LNCAP (cell line): ENCODE data around the gene MTERF4.

Experiments
- CTCF ChIP-seq: fragments of 450-650 bp; IDR thresholded peaks from 2 replicates; pipeline ENCODE4 v1.5.1; 2017; ENCODE audit warnings: mild to moderate bottlenecking

Gene MTERF4

GRCh38 chr2:241080405-241081189 lies 21.5 kb downstream of the MTERF4 start:
- TF ChIP-seq CTCF = no peak

DNA sequence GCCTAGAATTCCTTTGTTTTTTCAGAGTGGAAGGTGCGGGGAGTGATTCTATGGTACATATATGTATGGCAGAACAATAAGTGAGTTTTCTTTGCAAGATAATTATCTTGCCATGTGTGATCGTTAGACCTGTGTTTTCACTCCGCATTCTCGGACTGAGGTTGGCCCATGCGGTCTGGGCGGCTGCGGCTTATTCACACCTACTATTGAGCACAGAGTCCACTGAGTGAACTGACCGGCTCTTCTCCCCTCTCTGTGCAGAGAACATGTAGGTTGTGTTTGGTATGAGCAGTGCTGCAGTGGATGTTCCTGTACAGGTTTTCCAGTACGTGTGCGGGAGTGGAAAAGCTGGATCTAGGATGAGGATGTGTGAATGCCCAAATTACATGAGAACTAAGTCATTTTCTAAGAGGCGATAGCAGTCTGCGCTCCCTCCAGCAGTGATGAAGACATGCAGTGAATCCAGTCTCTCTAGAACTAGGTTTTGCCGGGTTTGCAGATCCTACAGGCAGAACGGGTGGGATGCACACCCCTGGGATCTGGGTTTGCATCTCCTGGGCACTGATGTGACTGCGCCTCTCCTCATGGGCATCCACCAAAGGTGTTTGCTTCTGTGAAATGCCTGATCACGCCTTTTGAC lies 27.1 kb downstream of the MTERF4 start:
- TF ChIP-seq CTCF = no peak

DNA sequence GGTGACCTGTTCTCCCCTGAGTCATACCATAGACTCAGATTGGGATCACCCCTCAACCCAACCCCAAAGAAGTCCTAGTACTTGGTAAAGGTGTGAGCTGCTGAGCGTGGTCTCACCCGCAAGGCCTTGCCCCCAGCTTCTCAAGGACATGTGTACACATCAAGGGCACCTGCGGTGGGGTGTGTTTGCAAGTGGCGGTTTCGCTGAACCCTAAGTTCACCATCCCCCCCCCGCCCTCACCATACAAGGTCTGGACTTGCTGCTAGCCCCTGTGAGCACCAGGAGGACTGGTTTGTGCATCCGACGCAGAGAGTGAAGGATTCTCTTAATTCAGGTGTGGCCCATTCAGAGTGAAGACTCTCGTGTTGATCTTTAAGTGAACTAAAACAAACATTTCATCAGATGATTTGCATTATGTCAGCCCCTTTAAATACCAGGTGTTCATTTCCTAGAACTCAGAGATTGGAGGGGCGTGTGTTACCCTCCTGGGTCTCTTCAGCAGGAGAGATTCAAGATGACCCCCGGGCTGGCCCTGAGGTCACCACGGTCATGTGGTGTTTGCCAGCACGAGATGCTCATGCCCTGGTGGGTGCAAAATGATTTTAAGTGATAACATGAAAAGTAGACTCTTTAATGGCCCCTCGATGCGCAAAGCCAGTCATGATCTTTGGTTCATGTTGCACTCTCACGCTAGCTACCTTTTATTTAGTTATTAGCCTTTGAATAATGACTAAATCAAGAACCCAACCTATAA lies 27.8 kb downstream of the MTERF4 start:
- no peak for TF ChIP-seq CTCF

GRCh38 chr2:241073166-241074064 lies 28.7 kb downstream of the MTERF4 start:
- TF ChIP-seq CTCF = no peak

DNA sequence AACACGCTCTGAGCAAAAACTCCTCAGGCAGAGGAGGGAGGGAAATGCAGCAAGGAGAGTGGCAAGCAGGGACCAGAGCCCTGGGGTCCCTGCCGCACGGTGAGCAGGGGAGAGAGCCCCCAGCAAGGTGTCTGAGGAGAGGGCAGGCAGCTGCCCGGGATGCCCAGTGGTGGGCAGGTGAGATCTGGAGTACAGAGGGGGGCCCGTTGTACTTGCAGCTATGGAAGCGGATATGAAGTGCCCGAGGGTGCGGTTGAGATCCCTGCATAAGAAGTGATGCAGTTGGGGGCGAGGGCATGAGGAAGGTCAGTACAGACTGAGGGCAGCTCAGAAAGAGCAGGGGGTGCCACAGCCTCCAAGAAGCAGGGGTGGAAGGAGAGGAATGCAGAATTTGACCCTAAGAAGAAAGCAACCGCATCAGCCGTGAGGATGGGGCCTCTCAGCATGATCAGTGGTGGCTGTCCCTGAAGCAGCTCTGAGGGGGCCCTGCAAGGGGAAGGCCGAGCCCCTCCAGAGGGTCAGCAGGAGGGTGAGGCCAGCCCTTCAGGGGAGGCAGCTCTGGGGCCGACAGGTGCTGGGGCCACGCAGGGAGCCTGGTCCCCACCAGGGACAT lies 29.4 kb downstream of the MTERF4 start:
- no peak for TF ChIP-seq CTCF

DNA sequence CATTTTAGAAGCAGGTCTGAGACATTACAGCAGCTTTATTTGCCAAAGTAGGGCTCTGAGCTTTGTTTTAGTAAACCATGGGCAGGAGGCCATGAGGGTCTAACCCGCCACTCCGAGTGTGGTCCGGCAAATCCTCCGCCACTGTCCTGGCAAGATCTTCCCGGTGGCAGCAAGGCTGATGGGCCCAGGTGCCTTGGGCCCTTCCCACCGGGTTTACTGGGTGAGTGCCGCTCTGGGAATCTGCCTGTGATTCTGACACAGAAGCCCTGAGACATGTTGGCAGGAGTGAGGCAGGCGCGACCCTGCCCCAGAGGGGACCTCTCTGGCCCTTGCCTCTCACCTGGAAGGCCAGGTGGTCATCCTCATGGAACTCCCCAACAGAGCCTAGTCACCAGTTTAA lies 29.9 kb downstream of the MTERF4 start:
- TF ChIP-seq CTCF = no peak
